GM21367 (cell line): ENCODE measurements around the gene ARHGDIG.
"Not testable (repeated sequence)": the region's sequence is repeated elsewhere in the genome, so short reads cannot be mapped to it uniquely, and the experiment has no call there.

ENCODE experiments used
- ATAC-seq: cut with Tn5 transposase; IDR thresholded peaks from one replicate; pipeline ENCODE4 v1.9.1; 2021; ENCODE audit not compliant: unreplicated experiment

Gene ARHGDIG

DNA sequence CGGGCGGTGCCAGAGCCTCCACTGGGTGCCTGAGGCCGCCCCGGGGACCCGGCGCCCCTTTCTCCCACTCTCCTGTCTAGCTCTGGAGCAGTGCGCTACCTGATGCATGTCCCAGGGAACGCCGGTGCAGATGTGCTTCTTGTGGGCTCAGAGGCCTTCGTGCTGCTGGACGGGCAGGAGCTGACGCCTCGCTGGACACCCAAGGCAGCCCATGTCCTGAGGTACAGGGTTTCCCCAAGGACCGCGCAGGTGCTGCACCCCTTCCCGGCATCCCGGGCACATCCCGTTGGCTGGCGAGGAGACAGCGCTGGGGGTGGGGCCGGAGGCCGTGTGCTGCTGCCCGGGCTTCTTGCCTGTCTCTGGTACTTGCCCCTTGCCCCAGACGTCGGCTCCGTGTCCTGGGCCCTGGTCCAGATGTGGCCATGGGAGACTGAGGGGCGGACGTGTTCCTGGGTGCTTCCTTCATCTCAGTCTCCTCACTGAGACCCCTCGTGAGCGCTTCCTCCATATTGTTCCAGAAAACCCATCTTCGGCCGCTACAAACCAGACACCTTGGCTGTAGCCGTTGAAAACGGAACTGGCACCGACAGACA, 17.1 kb upstream of the ARHGDIG start:
- no peak for ATAC-seq

DNA sequence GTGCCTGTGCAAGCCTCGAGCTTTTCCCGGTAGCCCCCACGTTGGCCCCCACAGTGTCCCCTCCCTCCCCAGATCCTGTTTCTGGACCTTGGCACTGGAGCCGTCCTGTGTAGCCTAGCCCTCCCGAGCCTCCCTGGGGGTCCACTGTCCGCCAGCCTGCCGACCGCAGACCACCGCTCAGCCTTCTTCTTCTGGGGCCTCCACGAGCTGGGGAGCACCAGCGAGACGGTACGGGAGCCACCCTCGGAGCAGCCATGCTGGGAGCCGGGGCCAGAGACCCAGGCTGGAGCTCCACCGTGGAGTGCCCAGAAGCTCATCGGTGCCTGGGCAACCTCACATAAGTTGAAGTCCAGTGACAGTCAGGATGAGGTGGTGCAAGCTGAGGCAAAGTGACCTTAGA, 16.4 kb upstream of the ARHGDIG start:
- no peak for ATAC-seq

DNA sequence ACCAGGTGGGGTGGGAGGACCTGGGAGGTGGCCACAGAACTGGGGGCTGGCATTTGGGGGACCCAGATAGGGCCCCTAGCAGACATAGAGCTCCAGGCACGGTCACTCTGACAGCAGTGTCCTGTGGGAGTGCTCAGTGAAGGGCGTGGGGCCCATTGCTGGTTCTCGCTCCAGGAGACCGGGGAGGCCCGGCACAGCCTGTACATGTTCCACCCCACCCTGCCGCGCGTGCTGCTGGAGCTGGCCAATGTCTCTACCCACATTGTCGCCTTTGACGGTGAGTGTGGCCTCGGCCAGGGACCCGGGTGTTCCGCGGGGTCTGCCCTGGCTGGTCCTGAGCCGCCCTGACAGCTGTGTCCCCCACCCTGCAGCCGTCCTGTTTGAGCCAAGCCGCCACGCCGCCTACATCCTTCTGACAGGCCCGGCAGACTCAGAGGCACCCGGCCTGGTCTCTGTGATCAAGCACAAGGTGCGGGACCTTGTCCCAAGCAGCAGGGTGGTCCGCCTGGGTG, 15.9 kb upstream of the ARHGDIG start:
- no peak for ATAC-seq

DNA sequence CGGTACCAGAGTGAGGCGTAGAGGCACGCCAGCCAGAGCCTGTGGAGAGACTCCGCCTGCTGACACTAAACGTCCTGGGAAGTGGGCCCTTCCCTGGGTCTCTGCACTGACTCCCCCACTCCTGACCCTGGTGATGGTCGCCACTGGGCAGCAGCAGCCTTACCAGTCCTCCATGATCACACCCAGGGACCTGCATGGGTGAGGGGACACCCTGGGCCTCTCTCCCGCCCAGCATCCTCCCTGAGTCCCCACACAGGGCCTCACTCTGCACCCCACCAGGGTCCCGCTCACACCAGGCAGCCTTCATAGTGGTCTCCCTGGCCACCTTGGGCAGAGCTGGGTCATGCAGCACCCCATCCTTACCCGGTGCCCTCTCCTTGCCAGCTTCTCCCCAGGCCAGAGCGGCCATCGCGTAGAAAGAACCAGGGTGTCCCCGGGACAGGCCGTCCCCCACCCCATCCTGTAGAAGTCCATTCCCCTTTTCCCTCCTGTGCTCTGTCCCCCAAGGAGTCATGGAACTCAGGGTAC, 15.3 kb upstream of the ARHGDIG start:
- ATAC-seq = no peak

DNA sequence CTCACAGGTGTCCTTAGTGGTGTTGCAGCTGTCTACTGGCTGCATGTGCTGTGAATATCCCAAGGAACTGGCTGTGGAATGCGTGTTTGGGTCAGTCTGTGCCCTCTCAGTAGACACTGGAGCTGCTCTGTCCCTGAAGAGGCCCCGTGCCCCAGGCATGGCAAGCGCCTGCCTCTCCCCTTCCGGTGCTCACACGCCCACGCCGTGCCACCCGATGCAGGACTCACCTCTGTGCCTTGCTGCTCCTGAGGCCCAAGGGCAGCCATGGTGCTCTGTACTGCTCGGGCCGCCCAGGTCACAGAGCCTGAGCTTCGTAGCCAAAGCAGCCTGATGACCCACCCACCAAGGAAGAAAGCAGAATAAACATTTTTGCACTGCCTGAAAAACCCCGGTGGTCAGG, 14.7 kb upstream of the ARHGDIG start:
- ATAC-seq = no peak

DNA sequence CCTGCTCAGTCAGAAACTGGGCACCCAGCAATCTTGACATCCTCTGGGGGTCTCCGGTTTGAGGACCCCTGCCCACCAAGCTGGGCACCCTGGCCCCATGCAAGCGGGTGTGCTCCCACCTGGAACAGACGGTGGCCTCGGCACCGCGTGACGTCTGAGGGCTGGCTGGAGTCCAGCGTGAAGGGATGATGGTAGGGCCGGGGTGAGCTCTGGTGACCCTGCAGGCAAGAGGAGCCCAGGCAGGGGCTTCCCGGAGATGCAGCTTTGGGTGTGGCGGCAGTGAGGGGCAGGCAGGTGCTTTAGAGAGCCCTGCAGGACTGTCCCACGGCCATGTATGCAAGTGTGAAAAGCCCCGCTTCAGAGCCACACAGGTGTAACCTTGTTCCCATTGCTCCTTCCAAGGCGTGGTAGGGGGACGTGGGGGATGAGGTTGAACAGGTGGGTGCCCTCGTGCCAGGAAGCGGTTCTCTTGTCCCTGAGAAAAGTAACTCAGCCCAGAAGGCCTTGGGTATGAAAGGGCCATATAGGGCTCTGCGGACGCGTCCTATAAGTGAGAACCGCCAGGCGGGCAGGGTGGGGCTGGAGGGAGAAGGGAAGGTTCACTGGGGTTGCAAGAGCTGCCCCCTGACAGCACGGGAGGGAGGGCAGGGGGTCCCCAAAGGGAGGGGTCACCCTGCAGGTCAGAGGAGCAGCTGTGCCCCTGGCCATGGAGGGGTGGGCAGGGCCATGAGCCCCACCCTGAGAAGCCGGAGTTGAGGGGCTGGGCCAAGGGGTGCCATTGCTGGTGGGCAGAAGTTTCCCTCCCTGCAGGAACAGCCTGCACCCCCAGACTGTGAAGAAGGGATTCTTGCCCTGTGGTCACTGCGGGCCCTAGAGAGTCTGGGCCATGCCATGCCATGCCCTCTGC, 13.9 kb upstream of the ARHGDIG start:
- no peak for ATAC-seq

DNA sequence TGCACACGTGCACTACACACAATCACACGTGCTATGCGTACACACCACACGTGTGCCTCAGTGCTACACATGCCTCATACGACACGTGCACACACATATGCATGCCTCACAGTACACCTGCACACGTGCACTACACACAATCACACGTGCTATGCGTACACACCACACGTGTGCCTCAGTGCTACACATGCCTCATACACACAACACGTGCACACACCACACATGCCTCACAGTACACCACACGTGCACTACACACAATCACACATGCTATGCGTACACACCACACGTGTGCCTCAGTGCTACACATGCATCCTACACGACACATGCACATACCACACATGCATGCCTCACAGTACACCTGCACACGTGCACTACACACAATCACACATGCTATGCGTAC, 12.8 kb upstream of the ARHGDIG start:
- not testable (repeated sequence) for ATAC-seq

DNA sequence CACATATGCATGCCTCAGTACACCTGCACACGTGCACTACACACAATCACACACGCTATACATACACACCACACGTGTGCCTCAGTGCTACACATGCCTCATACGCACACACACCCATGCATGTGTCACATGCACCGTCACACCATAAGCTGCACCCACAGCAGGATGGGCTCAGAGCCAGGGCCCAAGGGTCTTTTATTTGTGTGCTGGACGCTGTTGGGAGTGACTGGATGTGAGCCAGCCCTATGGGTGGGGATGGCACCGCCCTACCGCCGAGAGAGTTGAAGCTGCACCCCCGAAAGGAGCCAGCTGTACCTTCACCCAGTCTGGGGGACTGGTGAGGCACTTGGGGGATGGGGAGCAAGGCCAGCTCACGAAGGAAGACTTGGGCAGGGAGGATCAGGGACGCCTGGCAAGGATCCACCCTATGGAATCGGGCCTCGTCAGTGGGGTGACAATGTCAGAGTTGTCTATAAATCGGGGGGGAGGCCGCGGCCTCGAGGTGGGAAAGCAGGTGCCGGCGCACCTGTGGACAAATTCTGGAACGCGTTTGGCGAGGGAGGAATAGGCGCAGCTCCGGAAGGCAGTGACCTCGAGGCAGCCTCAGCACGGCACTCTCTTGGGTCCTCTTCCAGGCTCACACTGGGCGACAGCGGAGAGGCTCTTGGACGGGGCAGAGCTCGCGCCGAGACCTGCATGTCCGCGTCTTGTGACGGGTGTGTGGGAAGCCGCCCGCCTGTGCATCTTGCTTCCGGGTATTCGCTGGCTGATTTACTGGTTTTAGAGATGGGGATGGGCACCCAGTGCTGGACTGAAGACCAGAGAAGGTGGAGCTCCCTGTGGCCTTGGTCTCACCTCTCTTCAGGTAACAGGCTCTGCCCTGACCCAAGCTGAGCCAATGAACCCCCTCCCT, 12.0 kb upstream of the ARHGDIG start:
- ATAC-seq = no peak

DNA sequence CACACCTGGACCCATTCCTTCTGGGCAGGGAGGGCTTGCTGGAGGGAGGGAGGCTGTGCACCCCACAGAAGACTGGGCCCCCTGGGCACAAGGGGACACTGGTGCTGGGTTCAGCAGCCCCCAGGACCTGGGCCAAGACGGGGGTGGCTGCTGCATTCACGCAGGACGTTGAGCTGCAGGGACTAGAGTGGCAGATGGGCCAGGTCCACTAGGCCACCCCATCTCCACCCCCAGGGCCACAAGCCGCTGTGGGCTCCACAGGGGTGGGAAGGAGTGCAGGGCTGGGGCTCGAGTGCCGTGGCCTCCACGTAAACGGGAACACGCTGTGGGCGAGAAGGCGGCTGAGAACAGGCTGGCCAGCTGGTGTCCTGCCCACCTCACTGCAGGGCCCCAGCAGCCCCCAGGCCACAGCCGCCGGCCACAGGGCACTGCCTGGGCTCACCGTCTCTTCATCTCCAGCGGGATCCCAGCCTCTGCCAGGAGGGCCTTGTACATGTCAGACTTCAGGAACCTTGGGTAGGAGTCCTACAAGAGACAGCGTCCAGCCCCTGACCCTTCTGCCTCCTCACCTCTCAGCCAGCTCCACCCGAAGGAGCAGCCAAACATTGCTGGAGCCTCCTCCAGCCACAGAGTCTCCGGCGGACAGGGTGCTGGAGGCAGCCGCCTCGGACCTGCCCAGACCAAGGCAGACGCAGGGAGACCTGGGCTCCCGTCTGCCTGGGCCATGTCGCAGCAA, 11.2 kb upstream of the ARHGDIG start:
- no peak for ATAC-seq

DNA sequence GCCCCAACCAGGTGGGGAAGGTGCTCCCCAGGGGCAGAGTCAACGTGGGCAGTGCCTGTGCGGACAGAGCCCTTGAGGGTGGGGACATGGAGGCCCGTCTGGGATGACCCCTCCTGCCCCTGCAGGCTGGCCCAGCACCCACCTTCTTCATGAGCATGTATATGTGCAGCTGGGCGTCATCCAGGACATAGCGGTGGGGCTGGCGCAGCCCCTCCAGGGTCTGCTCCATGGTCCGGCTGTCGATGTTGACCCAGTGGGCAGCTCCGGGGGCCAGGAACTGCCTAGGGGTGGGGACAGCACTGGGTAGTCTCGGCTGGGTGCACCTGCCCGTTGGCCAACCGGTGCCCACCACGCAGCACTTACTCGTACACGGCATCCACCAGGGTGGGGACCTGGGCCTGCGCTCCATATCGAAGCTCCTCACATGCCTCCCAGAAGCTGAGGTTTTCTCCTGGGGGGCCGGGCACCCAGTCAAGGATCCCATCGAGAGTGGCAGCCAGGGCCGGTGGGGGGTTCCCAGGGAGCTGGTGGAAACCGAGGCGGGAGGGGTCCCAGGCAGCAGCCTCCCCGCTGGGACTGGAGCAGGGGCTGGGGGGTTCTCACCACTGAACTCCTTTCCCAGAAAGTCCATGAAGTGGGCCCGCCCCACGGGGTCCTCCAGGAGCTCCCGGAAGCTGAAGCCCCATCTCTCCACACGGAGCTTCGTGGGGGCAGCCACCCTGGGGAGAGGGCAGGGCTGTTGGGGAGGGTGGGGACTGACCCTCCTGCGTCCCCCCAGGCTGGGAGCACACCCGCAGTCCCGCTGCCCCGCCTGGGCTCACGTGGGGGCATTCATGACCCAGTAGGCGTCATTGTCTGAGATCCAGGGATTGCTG, 9.8 kb upstream of the ARHGDIG start:
- ATAC-seq = no peak

DNA sequence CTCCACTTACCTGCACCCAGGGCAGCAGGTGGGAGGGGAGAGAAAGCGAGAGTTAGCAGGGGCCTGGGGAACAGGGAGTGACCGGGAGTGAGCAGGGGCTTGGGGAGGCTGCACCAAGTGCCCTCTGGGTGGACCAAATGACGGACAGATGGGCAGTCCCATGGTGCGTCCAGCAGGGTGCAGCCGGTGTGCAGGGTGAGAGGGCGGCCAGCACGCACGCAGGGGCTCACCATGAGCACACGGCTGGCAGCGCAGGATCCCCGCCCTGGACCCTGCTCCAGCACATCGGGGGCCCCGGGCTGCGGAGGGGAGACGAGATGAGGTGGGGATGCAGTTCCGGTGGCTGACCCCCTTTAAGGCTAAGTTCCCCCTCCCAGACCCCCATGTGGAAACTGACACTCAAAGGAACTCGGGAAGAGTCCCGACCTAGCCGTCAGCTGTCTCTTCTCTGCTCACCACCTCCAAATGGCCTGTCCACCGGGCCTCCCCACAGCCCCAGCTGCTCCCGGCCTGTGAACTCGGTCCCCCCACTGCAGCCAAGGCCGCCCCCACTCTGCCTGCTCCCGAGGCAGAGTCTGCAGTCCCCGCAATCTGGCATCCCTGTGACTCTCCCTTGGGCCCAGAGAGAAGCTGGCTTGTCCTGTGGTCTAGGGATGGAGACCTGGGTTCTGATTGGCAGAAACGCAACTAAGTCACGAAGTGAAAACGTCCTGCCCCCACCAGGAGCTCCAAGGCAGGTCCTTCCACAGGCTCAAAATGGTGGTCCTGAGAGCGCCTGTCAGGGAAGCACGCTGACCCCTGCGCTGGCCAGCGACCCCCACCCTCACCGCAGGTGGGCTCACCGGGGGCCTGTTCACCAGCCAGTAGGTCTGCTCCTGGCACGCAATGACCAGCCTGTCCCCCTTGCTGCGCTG, 7.5 kb upstream of the ARHGDIG start:
- ATAC-seq = no peak

DNA sequence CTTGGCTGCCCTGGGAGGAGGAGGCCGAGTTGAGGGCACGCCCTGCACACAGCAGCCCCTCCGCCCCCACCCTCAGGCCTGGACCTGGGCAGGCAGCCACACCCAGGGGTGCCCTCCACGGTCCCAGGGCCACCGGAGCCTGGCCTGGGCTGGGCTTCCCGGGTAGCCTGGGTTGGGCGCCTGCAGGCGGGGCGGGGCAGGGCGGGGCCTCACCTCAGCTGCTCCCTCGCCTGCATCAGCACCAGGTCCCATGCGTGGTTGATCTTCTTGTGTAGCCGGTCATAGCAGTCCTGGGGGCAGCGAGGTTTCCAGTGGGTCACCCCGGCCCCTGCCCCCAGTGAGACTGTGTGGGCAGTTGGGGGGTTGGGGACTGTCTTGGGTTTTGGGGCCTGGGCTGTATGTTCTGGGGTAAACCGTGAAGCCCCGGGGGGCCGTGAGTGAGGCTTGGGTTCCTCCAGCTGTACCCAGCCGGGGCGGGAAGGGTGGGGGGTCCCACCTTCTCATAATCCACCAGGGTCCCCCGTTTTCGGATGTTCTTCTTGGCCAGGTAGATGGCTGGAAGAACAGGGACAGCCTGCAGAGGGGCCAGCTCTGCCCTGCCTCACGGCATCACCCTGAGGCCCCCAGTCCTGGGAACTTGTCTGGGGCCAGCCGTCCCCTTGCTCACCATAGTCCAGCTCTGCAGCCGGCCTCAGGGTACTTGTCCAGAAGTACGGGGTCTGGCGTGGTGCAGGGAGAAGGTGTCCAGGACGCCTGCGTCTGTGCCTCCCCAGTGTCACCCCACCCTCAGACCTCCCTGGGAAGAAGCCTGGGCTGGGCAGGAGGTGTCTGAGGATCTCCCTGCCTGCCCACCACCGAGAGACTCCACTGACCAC, 6.6 kb upstream of the ARHGDIG start:
- no peak for ATAC-seq

DNA sequence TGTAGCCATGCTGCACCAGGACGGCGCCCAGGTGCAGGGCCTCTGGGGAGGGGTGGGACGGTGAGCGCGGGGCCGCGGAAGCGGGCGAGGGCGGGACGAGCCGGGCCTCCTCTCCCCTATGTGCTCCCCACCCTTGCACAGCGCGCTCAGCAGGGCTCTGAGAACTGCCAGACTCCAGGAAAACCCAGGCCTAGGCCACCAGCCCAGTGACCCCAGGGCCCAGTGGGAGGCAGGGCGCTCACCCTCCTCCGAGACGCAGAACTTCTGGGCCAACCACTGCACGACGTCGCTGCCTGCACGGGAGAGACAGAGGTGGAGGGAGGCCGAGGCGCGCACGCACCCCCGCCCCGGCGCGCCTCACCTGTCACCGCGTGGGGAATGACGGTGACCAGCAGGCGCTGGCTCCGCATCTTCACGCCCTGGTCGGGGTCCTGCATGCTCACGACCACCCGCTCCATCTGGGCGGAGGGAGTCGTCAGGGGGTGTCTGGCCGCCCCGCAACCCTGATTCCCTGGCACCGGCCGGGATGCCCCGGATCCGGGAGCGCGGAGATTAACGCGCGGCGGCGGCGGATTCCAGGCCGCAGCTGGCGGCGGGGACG, 5.2 kb upstream of the ARHGDIG start:
- no peak for ATAC-seq

DNA sequence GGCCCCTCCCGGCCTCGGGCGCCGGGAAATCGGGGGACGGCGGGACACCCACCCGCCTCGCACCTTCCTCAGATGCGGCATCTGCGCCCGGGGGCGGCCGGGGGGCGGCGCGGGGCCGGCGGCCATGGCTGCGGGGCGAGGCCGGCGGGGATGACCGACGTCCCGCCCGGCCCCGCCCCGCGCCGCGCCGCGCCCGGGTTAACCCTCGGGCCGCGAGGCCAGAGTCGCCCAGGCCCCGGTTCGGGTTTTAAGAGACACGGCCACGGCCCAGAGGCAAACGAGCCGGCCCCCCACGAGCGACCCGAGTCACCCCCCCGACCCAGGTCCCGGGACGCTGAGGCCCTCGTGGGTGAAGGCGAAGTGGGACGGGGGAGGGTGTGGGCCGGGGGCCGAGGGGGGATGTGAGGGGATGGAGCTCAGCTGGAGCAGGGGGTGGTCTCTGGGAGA, 4.6 kb upstream of the ARHGDIG start, which contains the start of gene RGS11:
TSS of gene RGS11 (minus strand) at position 159 of the 447 bp plus-strand sequence. CDS start at position 126, 33 bp downstream.
- no peak for ATAC-seq

DNA sequence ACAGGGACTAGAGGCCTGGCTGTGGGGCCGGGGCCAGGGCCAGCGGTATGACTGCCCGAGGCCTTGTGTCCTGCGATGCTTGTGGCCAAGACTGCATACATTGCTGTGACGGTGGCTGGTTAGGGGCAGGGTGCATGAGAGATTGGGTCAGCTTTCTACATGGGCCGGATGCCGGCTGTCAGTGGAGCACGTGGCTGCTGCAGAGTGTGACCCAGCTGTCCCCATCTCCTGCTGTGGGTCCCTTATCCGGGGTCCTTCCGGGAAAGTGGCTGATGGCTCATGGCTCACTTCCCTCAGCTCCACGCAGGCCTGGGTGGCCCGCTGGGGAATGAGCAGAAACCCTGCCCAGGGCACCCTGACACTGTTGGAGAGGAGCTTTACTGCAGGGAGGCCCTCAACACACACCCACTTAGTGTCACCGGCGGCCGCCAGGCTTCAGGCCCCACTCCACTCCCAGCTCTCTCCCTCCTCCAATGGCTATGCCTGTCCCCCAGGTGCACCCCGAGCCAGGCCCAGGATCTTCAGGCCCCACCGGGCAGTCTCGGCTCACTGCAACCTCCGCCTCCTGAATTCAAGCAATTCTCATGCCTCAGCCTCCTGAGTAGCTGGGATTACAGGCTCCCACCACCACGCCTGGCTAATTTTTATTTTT, 3.8 kb upstream of the ARHGDIG start:
- ATAC-seq = no peak

DNA sequence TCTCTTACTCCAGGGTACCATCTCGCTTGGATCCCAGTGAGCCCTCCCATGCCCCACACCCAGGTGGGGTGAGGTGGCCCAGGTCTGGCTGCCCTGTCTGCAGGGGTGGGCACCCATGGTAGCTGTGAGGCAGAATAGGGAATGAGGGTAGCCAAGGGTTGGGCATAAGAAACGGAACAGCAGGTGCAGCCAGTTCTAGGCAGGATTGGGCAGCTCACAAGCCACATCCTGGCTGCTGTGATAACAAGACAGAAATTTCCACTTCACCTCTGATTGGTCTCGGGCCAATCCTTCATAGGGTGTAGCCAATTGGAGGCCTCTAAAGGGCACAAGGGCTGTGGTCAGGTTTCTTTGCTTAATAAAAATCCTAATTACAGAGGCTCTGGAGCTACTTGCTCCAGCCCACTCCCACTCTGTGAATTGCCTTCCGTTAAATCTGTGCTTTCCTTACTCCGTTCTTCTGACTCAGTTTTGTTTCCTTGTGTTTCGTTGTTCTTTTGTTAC, 1.5 kb upstream of the ARHGDIG start:
- ATAC-seq = no peak
